HEK293 (cell line): Measurements from ENCODE around the gene ZNF714.

Experiments used
- CTCF ChIA-PET: fragments of 350-600 bp; formaldehyde crosslinking; extraction: SDS; loops from one replicate; lab custom pipeline; 2021; ENCODE audit warnings: antibody characterized with exemption; lab: Yijun Ruan, JAX
- POLR2A ChIA-PET: fragments of 300-600 bp; formaldehyde crosslinking; extraction: SDS; loops from one replicate; lab custom pipeline; 2020; ENCODE audit warnings: antibody characterized with exemption, inconsistent platforms; lab: Yijun Ruan, JAX
- H3K27ac ChIP-seq: fragments of 200-500 bp; sonication (Bioruptor generic); 2 replicates; pipeline ENCODE4 v1.5.1; 2014; ENCODE audit warnings: low read depth, low read length, control low read depth, inconsistent platforms; ENCODE audit errors: extremely low read depth
- H3K36me3 ChIP-seq, 2 experiments: fragments of 200-500 bp in 1 of 2; sonication (Bioruptor generic) in 1 of 2; 1 replicate in 1 of 2; 2 replicates in 1 of 2; pipeline ENCODE4 v1.5.1; 2014 to 2017; ENCODE audit warnings: inconsistent platforms in 2 of 2, low read length in 2 of 2; ENCODE audit not compliant: control insufficient read depth in 2 of 2, insufficient read depth in 1 of 2
- H3K4me1 ChIP-seq: fragments of 200-500 bp; sonication (Bioruptor generic); 2 replicates; pipeline ENCODE4 v1.5.1; 2014; ENCODE audit warnings: mild to moderate bottlenecking, low read length, inconsistent platforms; ENCODE audit not compliant: control insufficient read depth, insufficient read depth
- H3K4me3 ChIP-seq: 2 replicates; pipeline ENCODE4 v1.5.1; 2011; ENCODE audit warnings: low read depth, mild to moderate bottlenecking, control low read depth, low read length, moderate library complexity
- H3K9me3 ChIP-seq: fragments of 200-500 bp; sonication (Bioruptor generic); 2 replicates; pipeline ENCODE4 v1.5.1; 2014; ENCODE audit warnings: low read depth, low read length, inconsistent platforms; ENCODE audit not compliant: control insufficient read depth, insufficient read depth
- BCL11A ChIP-seq: fragments of 450-650 bp; formaldehyde crosslinking; IDR thresholded peaks from 2 replicates; pipeline ENCODE4 v1.5.1; 2016; ENCODE audit warnings: low read depth, missing biosample characterization, missing genetic modification characterization
- GFI1B ChIP-seq: fragments of 450-650 bp; formaldehyde crosslinking; IDR thresholded peaks from 2 replicates; pipeline ENCODE4 v1.5.1; 2016; ENCODE audit warnings: missing biosample characterization, missing genetic modification characterization
- GLIS2 ChIP-seq: fragments of 450-650 bp; formaldehyde crosslinking; IDR thresholded peaks from 2 replicates; pipeline ENCODE4 v1.5.1; 2016; ENCODE audit warnings: missing biosample characterization, missing genetic modification characterization
- HOXC10 ChIP-seq: sonication (generic); formaldehyde crosslinking; IDR thresholded peaks from 2 replicates; pipeline ENCODE4 v1.8.1; 2023; ENCODE audit warnings: mild to moderate bottlenecking, missing genetic modification reagents
- PBX3 ChIP-seq: sonication (generic); formaldehyde crosslinking; IDR thresholded peaks from 2 replicates; pipeline ENCODE4 v1.8.1; 2022; ENCODE audit warnings: mild to moderate bottlenecking, moderate library complexity, missing genetic modification reagents
- PRDM1 ChIP-seq: fragments of 450-650 bp; formaldehyde crosslinking; IDR thresholded peaks from 2 replicates; pipeline ENCODE4; 2016; ENCODE audit warnings: missing biosample characterization, missing genetic modification characterization
- PRDM10 ChIP-seq: fragments of 450-650 bp; formaldehyde crosslinking; IDR thresholded peaks from 2 replicates; pipeline ENCODE4 v1.5.1; 2016; ENCODE audit warnings: missing biosample characterization, missing genetic modification characterization
- SETDB1 ChIP-seq: IDR thresholded peaks from one replicate; pipeline ENCODE4 v1.6.1; 2017; ENCODE audit warnings: mild to moderate bottlenecking, low read length, moderate library complexity, mixed read lengths; ENCODE audit not compliant: insufficient read length
- TRIM28 ChIP-seq: IDR thresholded peaks from 2 replicates; pipeline ENCODE4 v1.6.1; 2011; ENCODE audit warnings: low read length, control low read depth, borderline replicate concordance
- ZBTB6 ChIP-seq: fragments of 450-650 bp; formaldehyde crosslinking; IDR thresholded peaks from 2 replicates; pipeline ENCODE4 v1.5.1; 2017; ENCODE audit warnings: missing biosample characterization, missing genetic modification characterization
- ZBTB7A ChIP-seq: fragments of 450-650 bp; formaldehyde crosslinking; IDR thresholded peaks from 2 replicates; pipeline ENCODE4 v1.5.1; 2016; ENCODE audit warnings: low read depth, missing biosample characterization, missing genetic modification characterization
- ZFP3 ChIP-seq: fragments of 450-650 bp; formaldehyde crosslinking; IDR thresholded peaks from 2 replicates; pipeline ENCODE4 v1.5.1; 2016; ENCODE audit warnings: low read depth, missing biosample characterization, missing genetic modification characterization
- ZNF114 ChIP-seq: fragments of 450-650 bp; formaldehyde crosslinking; IDR thresholded peaks from 2 replicates; pipeline ENCODE4 v1.5.0; 2017; ENCODE audit warnings: missing biosample characterization, missing genetic modification characterization
- ZNF146 ChIP-seq: fragments of 450-650 bp; formaldehyde crosslinking; IDR thresholded peaks from 2 replicates; pipeline ENCODE4 v1.5.1; 2016; ENCODE audit warnings: missing biosample characterization, missing genetic modification characterization
- ZNF157 ChIP-seq: fragments of 450-650 bp; formaldehyde crosslinking; IDR thresholded peaks from 2 replicates; pipeline ENCODE4 v1.5.1; 2016; ENCODE audit warnings: missing biosample characterization, missing genetic modification characterization
- ZNF211 ChIP-seq: fragments of 450-650 bp; formaldehyde crosslinking; IDR thresholded peaks from 2 replicates; pipeline ENCODE4 v1.5.1; 2016; ENCODE audit warnings: low read depth, missing biosample characterization, missing genetic modification characterization
- ZNF221 ChIP-seq: fragments of 450-650 bp; formaldehyde crosslinking; IDR thresholded peaks from 2 replicates; pipeline ENCODE4 v1.5.1; 2017; ENCODE audit warnings: missing biosample characterization, missing genetic modification characterization, borderline replicate concordance
- ZNF335 ChIP-seq: fragments of 450-650 bp; formaldehyde crosslinking; conservative IDR thresholded peaks from 2 replicates; pipeline ENCODE4 v1.5.1; 2016; ENCODE audit warnings: missing biosample characterization, missing genetic modification characterization
- ZNF426 ChIP-seq: fragments of 450-650 bp; formaldehyde crosslinking; IDR thresholded peaks from 2 replicates; pipeline ENCODE4 v1.5.1; 2017; ENCODE audit warnings: missing biosample characterization, missing genetic modification characterization, mild to moderate bottlenecking, inconsistent platforms, moderate library complexity
- ZNF488 ChIP-seq: fragments of 450-650 bp; formaldehyde crosslinking; IDR thresholded peaks from 2 replicates; pipeline ENCODE4 v1.5.1; 2016; ENCODE audit warnings: missing biosample characterization, missing genetic modification characterization
- ZNF548 ChIP-seq: fragments of 450-650 bp; formaldehyde crosslinking; IDR thresholded peaks from 2 replicates; pipeline ENCODE4 v1.5.1; 2016; ENCODE audit warnings: missing biosample characterization, missing genetic modification characterization
- ZNF623 ChIP-seq: fragments of 450-650 bp; formaldehyde crosslinking; IDR thresholded peaks from 2 replicates; pipeline ENCODE4 v1.5.1; 2016; ENCODE audit warnings: missing biosample characterization, missing genetic modification characterization
- ZNF76 ChIP-seq: fragments of 450-650 bp; formaldehyde crosslinking; IDR thresholded peaks from 2 replicates; pipeline ENCODE4; 2016; ENCODE audit warnings: low read depth, missing biosample characterization, missing genetic modification characterization, borderline replicate concordance
- ZNF791 ChIP-seq: fragments of 450-650 bp; formaldehyde crosslinking; IDR thresholded peaks from 2 replicates; pipeline ENCODE4 v1.5.1; 2016; ENCODE audit warnings: missing biosample characterization, missing genetic modification characterization
- ZNF792 ChIP-seq: fragments of 450-650 bp; formaldehyde crosslinking; IDR thresholded peaks from 2 replicates; pipeline ENCODE4 v1.5.1; 2016; ENCODE audit warnings: missing biosample characterization, missing genetic modification characterization
- ZNF843 ChIP-seq: fragments of 450-650 bp; formaldehyde crosslinking; IDR thresholded peaks from 2 replicates; pipeline ENCODE4 v1.5.1; 2016; ENCODE audit warnings: missing biosample characterization, missing genetic modification characterization

Gene ZNF714

GRCh38 chr19:21147540-21147939 lies 65.5 kb downstream of the ZNF714 start (continued):
- no peak for TF ChIP-seq BCL11A (tag by site-specific recombination)

GRCh38 chr19:21148681-21149080 lies 66.7 kb downstream of the ZNF714 start:
- CTCF ChIA-PET: no interaction called here
- peaks cover 2% of the 10 kb centered on the region for H3K9me3 ChIP-seq
- no peaks in the 10 kb centered on the region for H3K4me1 ChIP-seq
- TF ChIP-seq SETDB1 (peak; percentile 78), TRIM28 (peak; percentile 18; the same call in 1 of the 2 replicates), ZNF792 (tag by site-specific recombination) (no peak)
- POLR2A ChIA-PET: no interaction called here
- no peak overlapping the region for H3K4me3 ChIP-seq
- H3K27ac ChIP-seq: no peak overlapping the region
- peaks cover 56 to 96% of the 10 kb centered on the region in 2 experiments for H3K36me3 ChIP-seq

GRCh38 chr19:21149877-21150276 lies 67.9 kb downstream of the ZNF714 start:
- Histone ChIP-seq H3K9me3 (peaks cover 2% of the 10 kb centered on the region), H3K4me3 (no peak overlapping the region)
- CTCF ChIA-PET: no interaction called here
- POLR2A ChIA-PET: interaction anchor here (1.5 kb wide), 1 partner anchor 8 kb away, joined by 5 read pairs; the partner anchor contains the start of gene ZNF431
- TF ChIP-seq ZNF426 (tag by site-specific recombination) (no peak), ZNF114 (no peak), ZBTB6 (no peak), ZNF211 (no peak), ZNF335 (tag by site-specific recombination) (no peak), ZNF843 (tag by site-specific recombination) (no peak), PRDM10 (no peak)
- TF ChIP-seq, all 188 proteins: peak for 0
- Histone ChIP-seq H3K36me3 (peaks cover 46 to 85% of the 10 kb centered on the region in 2 experiments), H3K4me1 (no peaks in the 10 kb centered on the region), H3K27ac (no peak overlapping the region)

- Histone ChIP-seq H3K4me3 (no peak overlapping the region), H3K27ac (no peak overlapping the region), H3K9me3 (peaks cover 2% of the 10 kb centered on the region), H3K36me3 (peaks cover 42 to 79% of the 10 kb centered on the region in 2 experiments), H3K4me1 (no peaks in the 10 kb centered on the region)
- ChIA-PET POLR2A (interaction anchor here (0.6 to 0.7 kb wide), 2 partner anchors 60 to 62 kb away, joined by 4 to 7 read pairs; no protein-coding TSS in a partner anchor), CTCF (interaction anchor here (0.8 kb wide), 1 partner anchor 15 kb away, joined by 3 read pairs; no protein-coding TSS in a partner anchor)
- TF ChIP-seq PRDM1 (tag by site-specific recombination) (no peak), ZNF548 (tag by site-specific recombination) (no peak), ZNF488 (tag by site-specific recombination) (no peak), GLIS2 (no peak), ZNF114 (no peak), PBX3 (no peak), HOXC10 (no peak), ZNF76 (tag by site-specific recombination) (no peak), GFI1B (tag by site-specific recombination) (no peak), ZNF791 (tag by site-specific recombination) (no peak), ZNF623 (no peak), ZNF146 (tag by site-specific recombination) (no peak), ZBTB7A (tag by site-specific recombination) (no peak), ZNF221 (tag by site-specific recombination) (no peak), ZFP3 (tag by site-specific recombination) (no peak), ZNF157 (tag by site-specific recombination) (no peak)
Measured at GRCh38 chr19:21151460-21151859, 69.5 kb downstream of the ZNF714 start.
